Renal cortex interstitium (tissue), 11 donors: ENCODE measurements around the gene FNIP2. TPM values are rescaled to one million over a fixed set of nuclear protein-coding genes. Genes with fewer than 3 reads are reported as not detected.
"Not testable (repeated sequence)": the region's sequence is repeated elsewhere in the genome, so short reads cannot be mapped to it uniquely, and the experiment has no call there.

Experiments
- DNase-seq, 11 donors: peaks; one replicate each; pipeline ENCODE4 v3.0.0-alpha.2; 2013; ENCODE audit warnings: low read depth in 9 of 11, low spot score in 4 of 11; ENCODE audit errors: extremely low read depth in 1 of 11
- polyA plus RNA-seq, 3 donors: library from polyadenylated mRNA; unstranded; fragments of 120-200 nt; gene quantifications; one replicate each; pipeline ENCODE4 v1.2.1, GENCODE V29; 2013; ENCODE audit not compliant: insufficient read length in 3 of 3

The FNIP2 gene
- polyA plus RNA-seq, 3 donors: 43.2 to 52.6 (median 48.0) TPM

GRCh38 chr4:158825433-158826036 lies 56.7 kb downstream of the FNIP2 start:
- DNase-seq: no peak

- DNase-seq: no peak
These were observed 57.2 kb downstream of the FNIP2 start for GRCh38 chr4:158826057-158826456.

GRCh38 chr4:158826882-158827281 lies 58.1 kb downstream of the FNIP2 start:
- peak in 6 of 11 donors; percentile 51 to 76 (median 64) for DNase-seq

GRCh38 chr4:158827543-158827981 lies 58.7 kb downstream of the FNIP2 start:
- DNase-seq: no peak

GRCh38 chr4:158828151-158828550 lies 59.3 kb downstream of the FNIP2 start:
- not testable (repeated sequence) for DNase-seq

- DNase-seq: no peak
These were observed 60.4 kb downstream of the FNIP2 start for GRCh38 chr4:158829254-158829653.

GRCh38 chr4:158833602-158834001 lies 64.8 kb downstream of the FNIP2 start:
- DNase-seq: no peak

- DNase-seq: no peak
These were observed 66.6 kb downstream of the FNIP2 start for GRCh38 chr4:158835226-158836001.

GRCh38 chr4:158836002-158836369 lies 67.2 kb downstream of the FNIP2 start:
- DNase-seq: no peak

- no peak for DNase-seq
These were observed 68.1 kb downstream of the FNIP2 start for GRCh38 chr4:158836828-158837449.

- no peak for DNase-seq
These were observed 68.8 kb downstream of the FNIP2 start for GRCh38 chr4:158837527-158838141.

GRCh38 chr4:158840131-158840530 lies 71.3 kb downstream of the FNIP2 start:
- no peak for DNase-seq

- no peak for DNase-seq
These were observed 72.7 kb downstream of the FNIP2 start for GRCh38 chr4:158841540-158841939.

- DNase-seq: no peak
These were observed 76.7 kb downstream of the FNIP2 start for GRCh38 chr4:158845311-158846041.

- DNase-seq: no peak
These were observed 78.7 kb downstream of the FNIP2 start for GRCh38 chr4:158847535-158847934.

- DNase-seq: no peak
These were observed 80.9 kb downstream of the FNIP2 start for GRCh38 chr4:158849681-158850080.

- DNase-seq: no peak
These were observed 81.5 kb downstream of the FNIP2 start for GRCh38 chr4:158850371-158850770.

GRCh38 chr4:158850800-158851644 lies 82.2 kb downstream of the FNIP2 start:
- peak in 7 of 11 donors; percentile 15 to 45 (median 24) for DNase-seq
